HG02678 (cell line): Measurements from ENCODE around the gene MYO1B.

ENCODE experiments used
- ATAC-seq: cut with Tn5 transposase; IDR thresholded peaks from one replicate; pipeline ENCODE4 v1.9.1; 2021; ENCODE audit warnings: mild to moderate bottlenecking, moderate library complexity; ENCODE audit not compliant: unreplicated experiment

MYO1B gene

DNA sequence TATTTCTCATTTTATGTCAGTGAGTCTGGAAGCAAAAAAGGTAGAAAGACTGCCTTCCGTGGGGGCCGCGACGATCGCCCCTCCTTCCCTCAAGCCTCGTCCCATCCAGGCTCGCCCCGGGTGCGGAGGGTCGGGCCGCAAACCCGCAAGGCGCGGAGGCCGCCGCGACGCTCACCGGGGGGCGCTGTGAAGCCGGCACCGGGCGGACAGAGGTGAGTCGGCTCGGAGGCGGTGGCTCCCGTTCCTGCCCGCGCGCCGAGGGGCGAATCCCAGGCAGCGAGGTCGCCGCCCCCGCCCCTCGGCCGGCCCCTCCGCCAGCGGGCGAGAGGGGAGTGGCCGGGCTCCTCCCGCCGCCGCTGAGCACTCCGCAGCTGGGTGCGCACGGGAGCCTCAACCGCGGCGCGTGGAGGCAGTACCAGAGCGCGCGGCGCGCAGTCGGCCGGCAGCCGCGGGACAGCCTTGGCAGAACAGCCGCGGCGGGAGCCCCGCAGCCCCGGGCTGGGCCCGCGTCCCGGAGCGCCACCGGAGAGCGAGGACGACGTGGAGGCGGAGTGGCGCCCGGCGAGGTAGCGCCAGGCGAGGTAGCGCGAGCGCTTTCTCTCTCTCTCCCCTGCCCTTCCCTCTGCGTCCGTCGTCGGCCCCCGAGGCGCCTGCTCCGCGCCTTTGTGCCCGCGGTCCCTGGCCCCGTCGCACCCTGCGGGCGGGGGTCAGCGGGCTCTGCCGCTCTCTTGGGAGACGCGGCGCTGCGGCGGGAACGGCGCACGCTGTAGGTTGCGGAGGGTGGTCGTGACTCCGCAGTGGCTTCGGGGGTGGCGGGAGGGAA lies at the start of gene MYO1B:
TSS of gene MYO1B (plus strand) at position 359 of the 823 bp plus-strand sequence. CDS start 31,492 bp downstream, outside the sequence.
- peak; percentile 62 for ATAC-seq

DNA sequence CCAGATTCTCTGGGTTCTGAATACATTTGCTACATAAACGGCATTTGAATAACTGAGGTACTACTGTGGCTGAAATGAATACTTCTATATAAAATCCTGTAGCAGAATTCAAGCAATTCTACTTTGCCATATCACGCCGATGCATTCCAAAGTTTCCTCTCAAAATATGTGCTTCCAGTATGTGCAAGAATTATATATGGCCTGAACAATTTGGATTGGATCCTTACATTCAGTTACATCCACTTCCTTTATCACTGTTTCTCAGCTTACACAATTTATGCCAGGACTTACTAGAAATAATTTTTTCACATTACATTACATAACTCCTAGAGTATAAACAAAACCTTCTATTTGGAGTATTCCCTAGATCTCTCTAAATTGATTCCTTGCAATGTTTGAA lies 48.1 kb upstream of the MYO1B start:
- no peak for ATAC-seq

GRCh38 chr2:191198271-191198670 lies 46.9 kb upstream of the MYO1B start:
- ATAC-seq = no peak

- ATAC-seq = no peak
Observed at GRCh38 chr2:191199929-191200512, 45.2 kb upstream of the MYO1B start.

DNA sequence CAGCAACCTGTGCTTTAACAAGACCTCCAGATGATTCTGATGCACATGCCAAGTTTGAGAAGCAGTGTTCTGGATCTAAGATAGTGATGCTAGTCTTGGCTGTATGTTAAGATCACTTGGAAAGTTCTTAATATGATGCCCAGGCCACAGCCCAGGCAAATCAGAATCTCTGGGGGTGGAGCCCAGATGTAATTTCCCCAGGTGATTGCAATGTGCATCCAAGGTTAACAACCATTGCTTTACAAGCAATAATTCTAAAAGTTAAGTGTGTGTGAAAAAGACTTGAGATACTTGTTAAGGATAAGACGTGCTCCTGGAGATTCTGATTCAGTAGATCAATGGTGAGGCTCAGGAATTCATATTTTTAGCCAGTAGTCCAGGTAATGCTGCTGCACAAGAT lies 44.3 kb upstream of the MYO1B start:
- no peak for ATAC-seq

DNA sequence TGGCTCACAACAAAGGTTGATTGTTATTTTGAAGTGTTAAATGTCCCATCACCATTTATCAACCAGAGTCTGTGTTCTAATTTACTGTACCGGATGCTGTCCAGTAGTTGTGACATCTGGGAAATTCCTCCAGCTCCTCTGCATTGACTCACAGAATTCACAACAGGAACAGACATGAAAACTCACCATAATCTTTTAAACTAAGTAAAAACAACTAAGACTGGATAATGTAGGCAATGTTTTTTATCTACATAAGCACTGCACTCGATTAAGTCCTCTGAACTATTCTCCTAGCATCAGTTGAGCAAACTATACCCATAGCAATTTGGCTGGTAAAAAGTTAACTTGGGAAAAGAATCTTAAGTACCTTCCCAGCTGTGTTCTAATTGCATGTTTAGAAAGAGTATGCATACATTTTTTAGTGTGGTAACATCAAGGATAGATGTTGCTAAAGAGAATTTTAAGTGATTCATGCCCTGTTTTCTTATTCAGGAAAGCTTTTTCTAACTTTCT lies 42.9 kb upstream of the MYO1B start:
- ATAC-seq = no peak

DNA sequence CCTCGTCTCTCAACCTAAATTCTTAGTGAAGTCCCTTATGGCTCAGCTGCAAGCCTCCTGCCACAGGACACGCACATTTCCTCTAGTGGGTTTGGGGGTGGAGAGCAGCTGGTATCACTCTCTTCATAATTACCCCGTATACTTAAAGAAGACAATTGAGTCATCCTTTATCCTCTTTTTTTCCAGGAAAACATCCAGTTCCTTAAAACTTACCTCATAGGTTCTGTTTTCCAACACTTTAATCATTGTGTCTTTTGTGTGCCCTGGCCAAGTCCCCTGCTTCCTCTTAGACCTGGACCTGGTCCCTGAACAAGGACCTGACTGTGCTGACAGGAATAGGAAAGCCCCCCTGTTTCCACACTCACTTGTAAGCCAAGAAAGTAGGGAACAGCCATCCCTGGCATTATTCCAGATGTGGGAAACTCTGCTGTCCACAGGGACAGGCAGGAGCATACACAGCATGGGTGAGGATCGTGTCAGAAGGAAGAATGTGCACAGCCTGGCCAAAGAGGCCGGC lies 42.3 kb upstream of the MYO1B start:
- no peak for ATAC-seq

GRCh38 chr2:191204433-191204832 lies 40.8 kb upstream of the MYO1B start:
- peak; percentile 58 for ATAC-seq

DNA sequence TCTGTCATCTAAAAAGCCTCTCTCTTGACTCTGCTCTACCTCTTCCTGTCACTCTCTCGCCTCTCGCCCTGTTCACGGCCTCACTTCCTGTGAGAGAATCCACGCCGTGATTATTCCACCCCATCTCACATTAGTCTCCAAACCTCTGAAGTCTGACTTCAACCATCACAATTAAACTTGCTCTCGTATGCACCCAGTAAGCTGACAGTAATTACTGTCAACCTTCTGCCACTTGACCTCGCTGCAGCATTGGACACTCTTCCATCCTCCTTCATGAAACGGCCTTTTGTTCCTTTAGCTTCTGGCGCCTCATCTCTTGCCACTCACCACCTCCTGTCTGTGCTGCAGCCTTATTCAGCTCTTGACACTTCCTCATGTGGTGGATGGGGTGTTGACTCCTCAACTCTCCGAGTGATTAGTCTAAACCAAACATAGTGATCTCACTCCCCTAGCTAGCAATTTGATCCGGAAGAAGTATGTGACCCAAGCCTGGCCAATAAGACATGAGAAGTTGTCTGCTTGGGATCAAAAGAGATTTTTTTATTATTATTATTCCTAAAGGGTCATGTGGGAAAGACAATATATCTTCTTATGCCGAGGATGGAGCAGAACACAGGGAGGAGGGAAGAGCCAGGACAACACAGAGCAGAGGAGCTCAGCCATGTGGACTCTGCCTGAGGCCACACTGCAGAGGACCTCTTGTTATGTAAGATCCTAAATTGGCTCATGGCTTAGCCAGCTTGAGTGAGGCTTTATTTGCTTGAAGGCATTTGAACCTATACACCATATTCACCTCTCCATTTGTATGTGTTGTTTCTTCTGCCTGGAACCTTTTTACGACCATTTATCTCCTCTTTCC lies 38.4 kb upstream of the MYO1B start:
- ATAC-seq = no peak

DNA sequence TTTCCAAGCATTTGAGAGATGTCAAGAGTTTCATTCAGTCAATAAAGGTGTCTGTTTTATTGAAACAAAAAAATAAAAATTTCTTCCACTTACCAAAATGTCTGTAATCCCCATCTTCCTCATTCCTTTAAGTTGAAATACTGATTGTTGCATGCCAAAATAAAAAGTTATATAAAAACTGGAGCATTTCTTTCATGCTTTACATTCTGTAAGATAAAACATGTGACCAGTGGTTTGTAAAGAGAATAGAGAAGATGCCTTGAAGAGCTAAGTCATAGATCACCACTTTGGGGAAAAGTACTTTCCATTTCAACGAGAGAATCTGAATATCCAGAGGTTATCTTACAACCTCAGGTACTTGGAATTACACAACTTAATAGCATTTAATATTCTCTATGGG lies 35.9 kb upstream of the MYO1B start:
- no peak for ATAC-seq

DNA sequence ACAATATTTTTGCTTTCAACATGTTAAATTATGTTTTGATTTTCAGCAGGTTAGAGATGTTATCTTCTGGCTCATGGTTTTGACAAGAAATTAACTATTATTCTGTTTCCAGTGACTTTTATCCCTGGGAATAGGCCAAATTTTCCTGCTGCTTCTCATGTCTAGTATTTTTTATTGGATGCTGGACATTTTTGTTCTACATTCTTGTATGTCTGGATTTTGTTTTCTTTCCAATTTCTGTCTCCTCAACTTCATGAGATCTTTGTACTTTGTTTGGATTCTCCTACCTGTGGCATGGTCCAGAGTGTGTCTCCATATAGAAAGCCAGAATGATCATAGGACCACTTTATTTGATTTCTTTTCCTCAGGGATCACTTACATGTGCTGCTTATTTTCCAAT lies 33.1 kb upstream of the MYO1B start:
- no peak for ATAC-seq

DNA sequence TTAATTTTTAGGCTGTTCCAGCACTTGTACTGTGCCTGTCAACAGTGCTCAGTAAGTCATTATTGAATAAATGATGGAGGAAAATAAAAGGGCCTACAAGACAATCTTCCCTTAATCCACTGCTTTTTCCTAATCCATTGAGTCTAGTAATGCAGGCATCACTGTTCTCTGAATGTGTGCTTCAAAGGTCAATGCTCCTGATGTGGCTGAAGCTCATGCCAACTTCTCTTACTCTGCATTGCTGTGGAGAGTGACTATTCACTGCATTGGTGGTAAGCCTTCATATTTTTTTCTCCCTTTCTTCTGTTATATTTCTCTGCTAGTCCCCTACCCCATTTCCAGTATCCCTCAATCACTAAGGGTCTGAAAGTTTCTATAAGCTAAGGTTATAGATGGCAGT lies 31.9 kb upstream of the MYO1B start:
- ATAC-seq = no peak

- ATAC-seq = no peak
Observed at GRCh38 chr2:191215230-191215629, 30.0 kb upstream of the MYO1B start.

- no peak for ATAC-seq
Observed at GRCh38 chr2:191215666-191216065, 29.5 kb upstream of the MYO1B start.

DNA sequence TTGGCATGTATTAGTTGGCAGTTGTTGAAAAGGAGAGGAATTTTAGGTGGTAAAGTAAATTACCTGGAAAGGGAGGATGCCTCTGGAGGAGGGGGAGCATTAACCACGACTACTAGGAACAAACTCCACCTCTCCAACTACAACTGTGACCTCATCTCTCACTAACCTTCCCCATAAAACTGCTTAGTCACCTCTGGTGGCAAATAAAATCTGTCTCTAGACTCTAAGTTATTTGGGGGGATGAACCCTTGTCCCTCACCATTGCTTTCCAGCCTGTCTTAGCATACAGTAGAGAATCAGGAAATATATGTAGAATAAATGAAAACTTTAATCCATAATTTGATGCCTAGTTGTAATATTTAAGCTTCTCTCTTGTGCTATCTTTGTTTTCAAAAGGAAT lies 27.6 kb upstream of the MYO1B start:
- no peak for ATAC-seq

DNA sequence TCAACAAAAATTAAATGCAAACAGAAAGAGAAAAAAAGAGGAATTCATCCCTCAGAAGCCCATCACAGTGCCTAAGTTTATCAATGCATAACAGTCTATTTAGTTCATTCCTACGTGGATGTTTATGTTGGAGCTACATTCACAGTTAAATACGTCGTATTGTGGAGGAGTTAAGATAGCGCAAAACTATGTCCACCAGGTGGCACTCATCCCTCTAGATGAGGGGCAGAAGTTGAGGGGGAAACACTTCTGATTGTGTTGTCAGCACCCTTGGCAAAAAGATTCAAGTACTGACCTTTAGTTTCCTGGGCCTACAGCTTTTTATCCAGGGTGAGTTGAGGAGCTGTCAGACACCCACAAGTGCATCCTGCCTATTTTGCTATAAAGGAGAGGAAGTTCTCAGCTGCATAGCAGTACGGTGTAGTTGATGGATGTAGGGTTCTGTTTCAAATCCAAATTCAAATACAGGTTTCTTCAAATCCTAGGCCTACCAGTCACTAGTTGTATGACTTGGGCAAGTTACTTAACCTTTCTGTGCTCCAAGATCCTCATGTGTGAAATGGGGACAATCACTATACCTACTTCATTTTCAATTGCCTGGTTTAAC lies 26.8 kb upstream of the MYO1B start:
- ATAC-seq = peak; percentile 47

DNA sequence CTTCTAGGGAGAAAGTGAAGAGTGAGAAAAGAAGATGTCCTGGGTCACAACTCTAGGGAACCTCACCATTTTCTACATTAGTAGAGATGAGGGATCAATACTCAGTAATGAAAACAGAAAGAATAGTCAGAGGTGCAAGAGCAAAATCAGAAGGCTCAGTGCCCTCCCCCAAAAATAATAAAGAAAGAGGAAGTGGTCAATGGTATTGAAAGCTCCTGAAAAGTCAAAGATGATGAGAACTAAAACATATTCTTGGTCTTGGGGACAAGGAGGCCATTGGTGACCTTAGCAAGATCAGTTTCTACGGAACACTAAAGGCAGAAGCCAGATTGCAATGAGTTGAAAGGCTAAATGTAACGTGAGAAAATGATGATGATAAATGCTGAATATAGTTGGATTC lies 24.5 kb upstream of the MYO1B start:
- peak; percentile 49 for ATAC-seq

DNA sequence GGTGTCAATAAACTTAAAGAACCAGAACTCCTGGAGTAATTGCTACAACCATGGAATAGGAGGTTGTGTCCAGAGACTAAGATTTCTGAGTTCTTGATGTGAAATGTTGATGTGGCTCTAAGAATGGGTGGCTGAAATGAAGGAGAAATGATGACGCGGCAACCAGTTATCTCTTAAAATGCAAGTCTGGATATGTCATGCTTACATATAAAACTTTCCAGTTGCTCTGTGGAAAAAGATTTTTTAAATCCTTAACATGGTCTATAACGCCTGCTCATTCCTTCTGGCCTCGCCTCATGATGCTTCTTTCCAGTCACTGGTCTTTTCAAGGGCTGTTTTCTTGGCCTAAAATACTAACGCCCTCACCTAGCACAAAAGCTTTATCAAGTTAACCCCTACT lies 23.5 kb upstream of the MYO1B start:
- no peak for ATAC-seq

- ATAC-seq = peak; percentile 61
Observed at GRCh38 chr2:191222507-191222906, 22.7 kb upstream of the MYO1B start.

GRCh38 chr2:191222952-191223351 lies 22.3 kb upstream of the MYO1B start:
- no peak for ATAC-seq

- no peak for ATAC-seq
Observed at GRCh38 chr2:191225126-191225525, 20.1 kb upstream of the MYO1B start.
